RWPE2 (cell line): Measurements from ENCODE around the gene RASL10B.

Source experiments
- ATAC-seq: fragments of 200-7000 bp; cut with Tn5 transposase; 3 replicates; pipeline ENCODE4 v1.9.1; 2021; ENCODE audit warnings: low read depth
- DNase-seq: peaks from one replicate; pipeline ENCODE4 v3.0.0-alpha.2; 2020; ENCODE audit warnings: low spot score
- H3K27ac ChIP-seq: fragments of 450-650 bp; 2 replicates; pipeline ENCODE4 v1.5.1; 2017; ENCODE audit warnings: mild to moderate bottlenecking; ENCODE audit not compliant: poor library complexity, severe bottlenecking
- H3K27me3 ChIP-seq: fragments of 250-450 bp; sonication (Bioruptor Pico); 2 replicates; pipeline ENCODE4 v1.5.1; 2021; ENCODE audit warnings: mild to moderate bottlenecking, moderate library complexity; ENCODE audit not compliant: insufficient read depth, poor library complexity, severe bottlenecking
- H3K36me3 ChIP-seq: fragments of 250-450 bp; sonication (Bioruptor Pico); 2 replicates; pipeline ENCODE4 v1.5.1; 2020; ENCODE audit warnings: low read depth, mild to moderate bottlenecking, moderate library complexity
- H3K4me1 ChIP-seq: fragments of 250-450 bp; sonication (Bioruptor Pico); 2 replicates; pipeline ENCODE4 v1.5.1; 2021; ENCODE audit warnings: mild to moderate bottlenecking, moderate library complexity; ENCODE audit not compliant: insufficient read depth, poor library complexity, severe bottlenecking
- H3K4me3 ChIP-seq: fragments of 250-450 bp; sonication (Bioruptor Pico); 2 replicates; pipeline ENCODE4 v1.5.1; 2021; ENCODE audit warnings: mild to moderate bottlenecking, moderate library complexity; ENCODE audit not compliant: severe bottlenecking
- H3K9me3 ChIP-seq: fragments of 250-450 bp; sonication (Bioruptor Pico); 2 replicates; pipeline ENCODE4 v1.5.1; 2021; ENCODE audit warnings: mild to moderate bottlenecking, moderate library complexity; ENCODE audit not compliant: severe bottlenecking
- CTCF ChIP-seq: fragments of 450-650 bp; IDR thresholded peaks from one replicate; pipeline ENCODE4 v1.5.1; 2017; ENCODE audit warnings: mild to moderate bottlenecking, moderate library complexity; ENCODE audit not compliant: poor library complexity, severe bottlenecking

The RASL10B gene

GRCh38 chr17:35766903-35767510 lies 35.6 kb downstream of the RASL10B start:
- TF ChIP-seq CTCF = peak; percentile 77
- Histone ChIP-seq H3K36me3 (no peaks in the 10 kb centered on the region), H3K27ac (no peak overlapping the region), H3K4me1 (no peaks in the 10 kb centered on the region), H3K9me3 (no peaks in the 10 kb centered on the region), H3K4me3 (no peak overlapping the region), H3K27me3 (no peaks in the 10 kb centered on the region)
- DNase-seq (no peak), ATAC-seq (peak; percentile 19; the same call in 1 of the 3 replicates)

- Histone ChIP-seq H3K36me3 (no peaks in the 10 kb centered on the region), H3K4me1 (no peaks in the 10 kb centered on the region), H3K27ac (no peak overlapping the region), H3K9me3 (no peaks in the 10 kb centered on the region), H3K27me3 (no peaks in the 10 kb centered on the region), H3K4me3 (no peak overlapping the region)
- no peak for TF ChIP-seq CTCF
- no peak for DNase-seq
- ATAC-seq = no peak
Measured at GRCh38 chr17:35768797-35769196, 37.4 kb downstream of the RASL10B start.

GRCh38 chr17:35769895-35770486 lies 38.6 kb downstream of the RASL10B start:
- peak; percentile 30 for TF ChIP-seq CTCF
- DNase-seq = no peak

GRCh38 chr17:35773129-35773528 lies 41.7 kb downstream of the RASL10B start:
- peaks cover 15% of the 10 kb centered on the region for H3K36me3 ChIP-seq
- ATAC-seq (no peak), DNase-seq (no peak)
- H3K4me3 ChIP-seq = no peak overlapping the region
- no peaks in the 10 kb centered on the region for H3K27me3 ChIP-seq
- no peak for TF ChIP-seq CTCF
- H3K9me3 ChIP-seq = no peaks in the 10 kb centered on the region
- H3K27ac ChIP-seq = no peak overlapping the region
- H3K4me1 ChIP-seq = peaks cover 16% of the 10 kb centered on the region

More at GRCh38 chr17:35769895-35770486, 38.6 kb downstream of the RASL10B start:
- Histone ChIP-seq H3K27ac (no peak overlapping the region), H3K4me3 (no peak overlapping the region), H3K9me3 (no peaks in the 10 kb centered on the region), H3K27me3 (no peaks in the 10 kb centered on the region), H3K4me1 (peaks cover 6% of the 10 kb centered on the region), H3K36me3 (no peaks in the 10 kb centered on the region)
- ATAC-seq = no peak
